NCI-H446 treated with DMSO at 0.1 percent for 48 hours (cell line): ENCODE data around the gene FHOD3.

Experiments
- DNase-seq: peaks from one replicate; lab custom pipeline; 2025; lab: John Stamatoyannopoulos, UW

FHOD3 gene

DNA sequence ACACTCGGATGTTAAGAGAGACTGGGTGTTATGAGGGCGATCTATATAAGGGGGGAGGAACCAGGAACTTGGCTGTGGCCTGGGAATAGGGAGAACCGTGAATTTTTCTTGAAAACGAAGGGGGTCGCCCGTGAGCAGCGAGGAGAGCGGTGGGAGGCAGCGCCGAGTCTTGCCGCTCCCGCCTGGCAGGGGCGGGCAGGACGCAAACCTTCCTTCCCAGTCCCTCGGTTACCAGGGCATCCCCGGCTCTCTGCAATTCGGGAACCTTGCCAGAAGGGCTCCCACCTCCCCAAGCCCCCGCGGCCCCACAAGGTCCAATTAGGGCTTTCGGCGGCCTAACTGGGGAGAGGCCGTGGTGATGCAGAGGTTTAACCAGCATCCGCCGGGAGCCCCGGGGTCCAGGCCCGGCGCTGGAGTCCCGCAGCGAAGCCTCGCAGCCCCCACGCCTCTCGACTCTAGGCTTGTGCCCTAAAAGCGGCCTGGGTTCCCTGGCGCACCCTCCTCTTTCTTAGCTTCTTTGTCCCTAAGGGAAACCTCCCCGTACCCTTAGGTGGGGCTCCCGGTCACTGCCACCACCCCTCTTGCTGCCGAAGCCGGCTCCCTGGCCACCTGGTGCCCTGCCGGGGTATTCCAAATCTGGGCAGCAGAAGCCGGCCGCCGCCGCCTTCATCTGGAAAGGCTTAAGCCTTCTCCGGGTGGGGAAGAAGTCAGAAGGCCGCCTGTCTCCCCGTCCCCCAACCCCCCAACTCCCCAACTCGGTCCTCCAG lies 680 bp upstream of the FHOD3 start:
- peak; percentile 71 for DNase-seq

DNA sequence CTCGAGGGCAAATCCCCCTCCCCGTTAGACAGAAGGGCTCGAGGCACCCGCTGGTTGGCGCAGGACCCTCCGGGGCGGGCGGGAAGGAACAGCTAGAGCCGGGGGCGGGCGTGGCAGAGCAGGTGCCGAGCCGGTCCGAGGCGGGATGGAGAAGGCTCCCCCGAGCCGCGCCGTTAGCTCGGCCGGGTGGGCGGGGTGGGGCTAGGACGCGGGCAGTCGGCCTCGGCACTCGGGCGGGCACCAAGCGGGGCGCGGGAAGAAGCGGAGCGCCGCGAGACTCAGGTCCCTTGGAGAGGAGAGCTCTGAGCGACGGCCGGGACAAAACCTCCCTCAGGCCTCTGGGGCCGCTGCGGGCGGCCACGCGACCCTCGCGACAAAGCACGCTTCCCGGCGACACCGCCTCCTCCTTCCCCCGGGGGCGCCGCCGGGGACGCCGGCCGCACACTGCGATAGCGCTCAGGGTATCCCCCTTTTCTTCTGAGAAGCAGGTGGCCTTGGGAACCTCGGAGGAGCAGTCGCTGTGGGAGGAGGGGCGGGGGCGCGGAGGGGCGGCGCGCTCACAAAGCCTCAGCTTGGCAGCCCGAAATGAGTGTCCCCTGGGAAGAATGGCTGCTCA lies 721 bp downstream of the FHOD3 start:
- no peak for DNase-seq

DNA sequence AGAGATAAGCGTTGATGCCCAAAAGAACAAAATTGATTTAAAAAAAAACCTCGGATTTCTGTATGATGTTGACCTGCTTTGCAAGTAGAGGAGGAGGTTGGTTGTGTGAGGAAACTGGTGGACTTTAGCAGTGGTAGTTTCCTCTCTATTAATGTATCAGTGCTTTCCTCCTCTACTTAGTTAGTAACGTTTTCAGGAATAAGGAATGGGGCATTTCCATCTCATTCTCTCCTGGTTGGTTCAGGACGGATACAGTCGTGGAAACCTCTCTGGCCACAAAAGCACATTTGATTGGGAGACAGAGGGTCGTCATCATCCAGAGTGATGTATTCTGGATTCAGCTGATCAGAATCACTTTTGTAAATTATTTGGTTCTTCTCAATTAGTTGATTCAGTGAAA lies 1.5 kb downstream of the FHOD3 start:
- no peak for DNase-seq

DNA sequence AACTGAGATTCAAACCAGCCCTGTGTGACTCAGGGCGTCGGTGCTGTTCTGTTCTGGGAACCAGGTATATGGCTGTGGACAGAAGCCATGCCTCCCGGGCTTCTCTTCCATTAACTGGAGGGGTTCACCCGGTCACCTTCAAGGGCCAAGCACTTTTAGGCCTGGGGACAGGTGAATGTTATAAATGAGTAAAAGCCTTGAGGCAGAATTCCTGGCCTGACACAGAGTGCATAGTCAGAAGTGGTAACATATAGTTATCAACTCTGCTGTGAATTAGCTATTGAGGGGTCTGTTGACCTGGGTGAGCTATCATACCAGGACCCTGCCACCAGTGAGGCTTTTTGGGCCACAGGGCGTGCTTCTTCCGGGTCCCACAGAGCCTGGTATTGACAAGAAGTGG lies 2.7 kb downstream of the FHOD3 start:
- DNase-seq = no peak

DNA sequence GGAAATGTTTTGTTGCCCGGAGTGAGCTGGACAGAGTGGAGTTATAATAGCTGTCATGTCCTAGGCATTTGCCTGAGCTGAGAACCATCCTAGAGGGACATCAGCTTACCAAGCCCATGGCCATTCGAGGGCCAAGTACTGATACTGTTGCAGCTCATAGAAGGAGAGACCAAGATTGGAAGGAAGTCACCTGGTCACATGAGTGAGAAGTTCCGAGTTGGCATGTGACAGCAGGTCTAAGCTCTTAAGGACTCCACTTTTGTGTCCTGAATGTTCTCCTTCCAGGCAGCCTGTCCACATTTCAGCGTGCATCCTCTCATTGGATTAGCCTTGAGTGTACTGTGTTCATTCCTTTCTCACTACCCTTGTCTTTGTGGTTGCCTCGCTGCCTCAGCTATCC lies 4.4 kb downstream of the FHOD3 start:
- no peak for DNase-seq

DNA sequence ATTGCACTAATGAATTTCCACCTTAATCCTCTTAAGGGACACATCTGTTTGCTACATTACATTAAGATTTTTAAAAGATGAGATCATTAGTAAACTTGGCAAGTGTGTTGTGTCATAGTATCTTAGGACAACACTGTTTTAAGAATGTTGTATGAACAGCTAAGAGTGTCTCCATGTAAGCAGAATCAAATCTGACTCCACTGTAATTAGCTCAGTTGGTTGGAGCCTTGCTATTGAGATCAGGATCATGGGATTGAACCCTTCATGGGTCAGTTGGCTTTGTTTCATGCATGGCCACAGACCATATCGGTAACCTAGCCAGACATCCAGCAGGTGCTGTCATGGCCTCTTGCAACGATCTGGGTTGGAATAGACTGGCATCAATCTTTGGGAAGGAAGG lies 5.2 kb downstream of the FHOD3 start:
- DNase-seq = no peak

DNA sequence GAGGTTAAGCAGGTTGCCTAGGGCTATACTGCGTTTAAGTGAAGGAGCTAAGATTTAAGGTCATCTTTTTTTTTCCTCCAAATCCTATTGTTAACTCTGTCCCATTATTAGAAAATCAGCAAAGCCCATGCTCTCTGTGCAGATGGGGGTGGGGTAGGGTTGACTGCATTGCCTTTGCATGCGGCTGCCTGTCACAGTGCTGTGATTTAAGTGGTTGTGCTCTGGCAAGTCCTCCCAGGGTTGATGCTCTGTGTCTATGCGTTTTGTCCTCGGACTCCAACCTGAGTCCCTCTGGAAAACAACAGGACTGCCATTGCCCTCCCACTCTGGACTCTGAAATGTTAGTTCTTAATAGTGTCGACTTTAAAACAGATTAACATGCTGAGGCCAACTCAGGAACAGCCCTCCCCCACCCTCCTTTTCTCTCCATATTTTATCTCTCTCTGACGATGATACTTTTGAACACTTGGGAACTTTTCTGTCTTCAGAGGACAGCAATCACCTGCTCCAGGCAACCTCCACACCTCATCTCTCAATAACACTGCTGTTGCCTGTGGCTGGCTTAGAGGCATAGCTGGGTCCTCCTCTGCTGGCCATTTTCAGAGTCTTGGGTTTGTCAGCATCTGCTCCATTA lies 5.8 kb downstream of the FHOD3 start:
- no peak for DNase-seq

DNA sequence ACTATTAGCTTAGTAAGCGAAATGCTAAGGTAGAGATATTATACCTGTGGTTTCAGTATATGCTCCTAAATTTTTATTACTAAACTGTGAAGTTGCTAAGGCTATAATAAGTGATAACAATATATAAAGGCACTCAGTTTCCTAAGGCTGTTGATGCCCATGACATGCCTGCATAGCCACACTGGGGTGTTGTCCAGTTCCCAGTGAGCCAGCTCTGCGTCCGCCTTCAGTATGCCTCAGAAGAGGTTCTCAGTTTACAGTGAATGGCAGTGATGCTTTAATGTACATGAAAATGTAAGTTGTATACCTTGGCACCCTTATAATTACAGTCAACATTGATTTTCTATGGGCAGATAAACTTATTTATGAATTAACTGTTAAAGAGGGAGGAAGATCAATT lies 7.2 kb downstream of the FHOD3 start:
- no peak for DNase-seq

DNA sequence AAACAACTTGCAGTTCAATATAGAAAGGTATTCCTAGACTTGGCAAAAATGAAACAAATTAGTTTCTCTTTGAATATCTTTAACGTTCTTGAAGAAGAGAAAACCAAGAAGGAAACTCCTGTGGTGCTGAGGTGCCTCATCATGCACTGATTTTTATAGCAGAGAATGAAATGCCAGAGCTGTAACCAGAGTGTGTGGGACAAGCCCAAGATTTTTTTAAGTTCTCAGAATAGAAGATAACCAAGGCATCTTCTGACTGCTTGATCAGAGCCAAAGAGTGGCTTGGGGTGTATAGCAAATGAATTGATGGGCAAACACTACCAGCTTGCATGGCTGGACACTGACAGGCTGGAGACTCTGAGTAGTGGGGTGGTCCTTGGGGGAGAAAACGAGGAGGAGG lies 7.9 kb downstream of the FHOD3 start:
- no peak for DNase-seq

DNA sequence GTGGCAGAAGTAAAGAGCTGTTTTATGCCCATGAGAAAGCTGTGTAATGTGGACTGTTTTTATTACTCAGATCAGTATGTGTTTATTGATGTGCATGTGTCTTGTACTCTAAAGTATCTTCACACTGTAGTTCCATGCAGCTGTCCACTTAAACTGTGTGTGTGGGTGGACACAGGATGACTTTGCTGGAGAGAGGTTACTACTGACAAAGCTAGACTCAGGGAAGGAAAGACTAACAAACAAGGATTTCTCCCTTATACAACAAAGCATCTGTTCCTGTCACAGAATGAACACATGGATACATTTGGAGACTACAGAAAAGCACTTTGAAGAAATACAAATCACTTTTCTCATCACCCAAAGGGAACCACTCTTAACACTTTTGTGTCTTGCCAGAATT lies 10.0 kb downstream of the FHOD3 start:
- DNase-seq = no peak

DNA sequence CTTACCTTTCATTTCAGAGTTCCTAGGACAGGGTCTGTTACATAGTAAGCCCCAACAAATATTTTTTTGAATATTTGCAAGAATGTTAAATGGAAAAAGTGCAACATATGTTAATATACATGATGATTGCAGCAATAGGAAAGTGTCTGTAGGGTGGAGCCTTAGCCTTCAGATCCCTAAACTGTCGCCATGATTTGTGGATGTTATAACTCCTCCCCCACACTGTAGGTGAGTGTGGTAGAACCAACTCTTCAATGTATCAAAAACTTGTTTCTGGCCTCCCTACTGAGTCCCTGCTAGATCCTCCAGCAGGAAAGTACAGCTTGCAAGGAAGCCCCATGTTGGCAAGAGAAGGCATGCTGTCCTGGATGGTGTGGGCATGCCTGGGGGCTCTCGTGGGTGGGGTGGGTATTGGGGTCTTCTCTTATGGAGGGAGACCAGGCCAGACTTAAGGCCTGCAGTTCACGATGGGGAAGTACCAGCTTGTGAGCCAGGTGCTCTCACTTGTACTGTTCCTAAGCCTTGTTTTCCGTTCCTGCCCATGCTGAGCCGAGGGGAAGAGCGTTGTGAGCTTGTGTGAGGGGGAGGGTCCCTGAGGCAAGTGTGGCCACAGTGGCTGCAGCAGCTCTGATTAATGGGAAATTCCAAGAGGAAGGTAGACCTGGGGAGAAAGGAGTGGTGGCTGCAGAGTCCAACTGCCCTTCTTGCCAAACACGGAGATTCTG lies 11.4 kb downstream of the FHOD3 start:
- no peak for DNase-seq

DNA sequence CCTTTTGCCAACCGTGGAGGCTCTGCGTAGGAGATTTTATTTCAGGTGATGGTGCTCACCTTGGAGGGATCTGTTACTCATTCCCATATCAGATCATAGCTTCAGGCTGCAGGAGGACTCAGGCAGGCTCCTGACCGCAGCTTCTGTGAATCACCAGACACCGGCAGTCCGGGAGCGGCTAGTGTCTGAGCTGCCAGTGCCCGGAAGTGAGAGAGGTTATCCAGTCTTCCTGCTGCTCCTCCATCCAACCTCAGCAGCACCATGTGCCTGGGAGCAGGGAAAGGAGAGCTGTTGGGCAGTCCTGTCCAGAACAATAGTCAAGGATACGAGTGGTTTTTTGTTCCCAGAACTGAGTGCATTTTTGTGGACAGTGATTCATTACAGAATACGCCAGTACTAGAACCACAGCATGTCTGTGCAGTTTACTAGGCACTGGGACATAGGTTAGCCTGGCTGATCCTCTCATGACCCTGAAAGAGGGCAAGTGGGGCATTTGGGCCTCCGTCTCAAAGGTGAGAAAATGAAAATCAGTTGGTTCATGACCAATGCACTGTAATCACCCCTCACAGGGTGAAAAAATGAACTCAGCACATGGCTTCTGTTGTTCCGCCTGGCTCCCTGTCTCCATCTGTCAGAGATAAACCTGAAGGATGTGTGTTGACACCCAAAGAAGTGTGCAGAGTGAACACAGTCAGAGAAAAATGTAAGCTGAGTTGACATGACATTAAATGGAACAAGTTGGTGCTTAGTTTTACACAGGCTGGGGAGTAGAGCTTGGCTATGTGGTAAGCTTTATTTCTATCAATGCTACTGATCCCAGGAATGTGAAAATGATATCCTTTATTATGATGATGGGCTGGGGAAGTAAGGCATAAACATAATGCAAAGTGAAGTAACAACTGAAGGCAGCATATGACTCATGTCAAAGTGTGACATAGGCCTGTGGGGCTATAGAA lies 12.2 kb downstream of the FHOD3 start:
- DNase-seq = no peak

DNA sequence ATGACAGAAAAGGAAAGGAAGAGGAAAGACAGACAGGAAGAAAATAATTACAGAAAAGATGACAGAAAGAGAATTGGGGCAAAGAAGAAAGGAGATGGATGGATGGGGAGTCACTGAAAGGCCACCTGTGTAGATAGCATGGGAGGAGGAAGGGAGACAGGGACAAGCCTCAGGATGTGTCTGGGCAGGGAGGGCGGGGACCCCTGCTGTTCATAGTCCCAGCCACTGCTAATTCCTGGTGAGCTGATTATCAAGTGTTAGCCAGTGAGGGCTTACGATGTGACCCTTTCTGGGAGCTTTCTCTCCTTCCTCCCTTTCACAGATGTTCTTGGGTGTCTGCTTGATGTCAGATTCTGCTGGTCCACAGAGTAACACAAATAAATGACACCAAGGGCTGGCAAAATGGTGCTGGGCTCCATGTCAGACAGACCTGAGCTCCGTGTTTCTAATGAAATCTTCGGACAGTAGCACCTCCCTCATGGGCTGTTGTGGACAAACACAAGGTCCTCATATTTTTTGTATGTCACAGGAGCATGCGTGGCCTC lies 13.6 kb downstream of the FHOD3 start:
- DNase-seq = no peak

DNA sequence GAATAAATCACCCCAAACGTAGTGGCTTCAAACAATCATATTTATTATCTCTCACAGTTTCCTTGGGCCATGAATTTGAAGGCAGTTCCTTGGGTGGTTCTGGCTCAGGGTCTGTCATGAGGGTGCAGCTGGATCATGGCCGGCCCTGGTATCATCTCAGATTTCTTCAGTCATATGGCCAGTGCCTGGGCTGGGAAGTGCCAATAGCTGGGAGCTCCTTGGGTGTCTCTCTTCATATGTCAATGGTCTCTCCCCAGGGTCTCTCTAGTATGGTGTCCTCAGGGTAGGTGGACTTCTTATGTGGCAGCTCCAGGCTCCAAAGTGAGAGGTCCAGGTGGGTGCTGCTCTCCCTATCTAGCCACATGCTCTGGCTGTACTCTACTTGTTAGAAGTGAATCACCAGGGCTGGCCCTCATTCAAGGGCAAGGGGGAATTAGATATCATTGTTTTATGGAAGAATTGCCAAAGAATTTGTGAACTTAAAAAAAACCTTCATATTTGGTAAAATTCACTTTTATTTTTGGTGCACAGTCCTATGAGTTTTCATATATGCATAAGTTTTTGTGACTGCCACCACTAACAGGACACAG lies 15.4 kb downstream of the FHOD3 start:
- DNase-seq = no peak

DNA sequence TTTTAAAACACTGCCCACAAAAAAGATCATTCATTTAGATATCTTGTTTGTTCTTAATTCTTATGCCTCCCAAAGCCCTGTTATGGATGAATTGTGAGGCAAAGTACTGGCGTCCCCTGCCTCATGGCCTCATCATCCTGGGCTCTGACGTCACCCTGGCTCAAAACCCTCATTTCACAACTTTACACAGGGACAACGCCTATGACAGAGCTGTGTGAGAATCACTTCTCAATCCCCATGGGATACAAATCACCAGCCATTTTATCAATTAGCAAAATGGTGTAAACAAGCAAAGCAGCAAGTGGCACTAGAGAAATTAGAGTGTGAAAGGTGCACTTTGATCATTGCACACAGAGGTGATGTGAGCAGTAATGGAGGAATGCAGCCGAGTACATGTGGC lies 16.6 kb downstream of the FHOD3 start:
- no peak for DNase-seq

DNA sequence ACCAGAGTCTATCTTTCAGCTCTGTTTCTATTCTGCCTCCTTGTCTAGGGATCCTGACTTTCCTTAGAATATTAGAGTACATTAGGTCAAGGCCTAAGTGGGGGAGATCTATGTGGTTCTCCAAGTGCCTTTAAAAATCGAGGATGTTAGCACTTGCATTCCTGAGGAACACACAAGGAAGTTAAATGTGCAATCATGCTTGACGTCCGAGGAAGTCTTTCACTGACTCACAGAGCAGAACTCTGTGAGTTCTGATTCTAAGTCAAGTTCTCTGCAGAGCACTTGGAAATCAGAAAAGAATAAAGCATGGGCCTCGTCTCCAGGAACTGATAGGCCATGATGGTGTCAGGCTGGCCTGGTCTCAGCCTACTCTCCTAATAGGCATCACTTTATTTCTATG lies 17.2 kb downstream of the FHOD3 start:
- DNase-seq = no peak

DNA sequence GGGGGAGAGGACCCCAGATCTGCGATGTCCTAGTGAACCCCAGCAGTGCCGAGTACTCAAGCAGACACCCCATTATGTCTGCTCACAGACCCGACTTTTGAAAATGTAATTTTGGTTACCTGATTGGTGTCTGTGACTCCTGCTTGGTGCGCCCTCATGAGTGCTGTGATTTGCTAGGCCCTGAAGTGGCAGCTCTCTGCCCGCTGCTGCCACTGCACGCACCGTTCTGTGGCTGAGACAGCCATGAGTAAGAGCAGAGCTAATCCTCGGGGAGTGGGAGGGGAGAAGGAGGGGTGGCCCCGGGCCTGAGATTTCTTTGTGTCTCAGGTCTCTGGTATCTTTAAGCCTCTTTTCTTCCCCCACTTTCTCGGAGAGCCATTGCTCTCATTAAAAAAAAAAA lies 18.2 kb downstream of the FHOD3 start:
- no peak for DNase-seq

DNA sequence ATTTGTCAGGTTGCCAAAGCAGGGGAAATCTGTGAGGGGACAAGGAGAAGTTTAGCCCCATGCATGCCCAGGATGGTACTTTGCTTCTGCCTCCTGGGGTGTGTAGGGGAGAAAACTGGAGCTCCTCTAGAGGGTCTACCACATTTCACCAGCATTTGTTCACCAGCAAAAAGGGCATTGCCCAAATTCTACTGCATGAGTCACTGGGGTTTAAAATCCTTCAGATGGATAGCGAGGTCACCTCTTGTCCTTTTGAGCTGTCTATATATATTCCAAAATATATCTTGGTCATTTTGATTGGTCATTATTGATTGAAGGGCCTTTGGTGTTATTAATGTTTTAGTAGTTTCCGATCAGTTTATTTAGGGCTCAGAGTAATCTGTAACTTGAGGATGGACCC lies 18.7 kb downstream of the FHOD3 start:
- DNase-seq = no peak

DNA sequence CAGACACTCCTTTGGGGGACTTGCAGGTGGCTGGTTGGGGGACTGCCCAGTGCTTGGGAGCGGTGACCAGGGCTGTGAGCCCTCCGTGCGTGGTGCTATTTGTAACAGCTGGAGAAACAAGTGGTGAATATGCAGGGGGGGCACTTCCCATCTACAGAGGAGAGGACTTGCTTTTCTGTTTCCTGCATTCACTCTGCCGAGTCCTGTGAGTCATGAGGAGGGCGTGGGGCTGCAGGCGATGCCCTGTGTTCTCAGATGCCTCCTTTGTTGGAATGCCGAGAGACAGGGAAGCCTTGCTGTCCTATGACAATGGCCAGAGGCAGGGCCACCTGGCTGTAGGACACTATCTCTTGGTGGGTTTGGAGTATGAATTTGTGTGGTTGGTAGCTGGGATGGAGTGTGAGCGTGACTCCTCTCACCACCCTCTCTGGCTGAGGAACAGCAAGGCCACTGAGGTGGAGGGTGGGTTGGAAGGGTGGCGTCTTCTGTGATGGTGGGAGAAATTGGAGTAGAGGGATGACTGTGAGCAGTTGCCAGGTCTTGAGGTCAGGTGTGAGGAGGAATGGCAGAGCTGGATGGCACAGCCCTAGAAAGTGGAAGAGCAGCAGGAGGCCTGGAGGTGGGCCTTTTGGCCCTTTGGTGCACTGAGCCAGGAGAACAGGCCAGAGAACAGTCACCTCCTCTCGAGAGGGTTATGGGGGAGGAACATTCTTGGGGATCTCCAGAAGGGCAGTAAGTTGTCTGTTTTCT lies 24.3 kb downstream of the FHOD3 start:
- no peak for DNase-seq

DNA sequence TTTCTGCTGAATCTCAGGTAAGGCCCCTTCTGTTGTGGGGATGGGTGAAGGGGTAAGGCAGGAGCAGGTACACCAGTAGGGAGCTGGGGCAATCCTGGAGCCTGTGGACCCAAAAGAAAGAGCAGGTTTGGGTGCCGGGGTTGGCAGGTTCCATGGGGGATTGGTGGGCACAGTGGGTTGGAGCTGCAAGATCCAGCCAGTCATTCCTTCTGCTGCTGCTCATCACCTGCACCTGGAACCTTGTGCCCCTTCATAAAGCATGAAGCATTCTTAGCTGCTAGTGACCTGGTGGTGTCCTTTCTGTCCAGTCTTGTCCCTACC lies 24.9 kb downstream of the FHOD3 start:
- no peak for DNase-seq

DNA sequence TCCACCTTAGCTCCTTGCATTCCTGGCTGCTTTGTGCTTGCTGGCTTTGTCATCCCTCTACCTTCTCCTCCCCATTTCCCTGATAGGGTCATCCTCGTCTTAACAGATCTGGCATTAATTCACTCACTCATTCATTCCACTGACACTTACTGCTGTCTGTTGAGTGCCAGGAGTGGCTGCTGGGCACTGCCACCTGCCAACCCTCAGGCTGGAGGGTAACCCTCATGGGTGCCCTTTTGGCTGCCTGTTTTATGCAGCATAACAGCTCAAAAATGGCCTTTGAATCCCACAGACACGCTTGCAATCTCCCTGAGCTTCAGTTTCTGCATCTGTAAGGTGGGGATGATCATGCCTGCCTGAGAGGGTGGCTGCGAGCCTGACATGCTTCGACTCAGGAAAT lies 25.2 kb downstream of the FHOD3 start:
- no peak for DNase-seq
